Fibroblast of lung (primary cell): ENCODE measurements around the gene CEP164. TPM values are rescaled to one million over a fixed set of nuclear protein-coding genes. Genes with fewer than 3 reads are reported as not detected.

Experiments
- DNase-seq, 2 donors: peaks; one replicate each; pipeline versions ENCODE4 v3.0.0 to v3.0.0-alpha.2; 2010; ENCODE audit warnings: low read depth in 2 of 2
- H2AFZ ChIP-seq: 2 replicates; pipeline ENCODE4 v1.5.1; 2012; ENCODE audit warnings: low read length, control low read depth, inconsistent platforms
- H3K27ac ChIP-seq: 2 replicates; pipeline ENCODE4 v1.5.1; 2011; ENCODE audit warnings: low read length, control low read depth; ENCODE audit not compliant: insufficient read depth
- H3K27me3 ChIP-seq: 2 replicates; pipeline ENCODE4 v1.5.1; 2011; ENCODE audit warnings: mild to moderate bottlenecking, low read length; ENCODE audit not compliant: control insufficient read depth, insufficient read depth
- H3K36me3 ChIP-seq: 2 replicates; pipeline ENCODE4 v1.5.1; 2011; ENCODE audit warnings: low read length; ENCODE audit not compliant: control insufficient read depth, insufficient read depth
- H3K4me1 ChIP-seq: 2 replicates; pipeline ENCODE4 v1.5.1; 2011; ENCODE audit warnings: low read length; ENCODE audit not compliant: control insufficient read depth, insufficient read depth; ENCODE audit errors: extremely low read depth
- H3K4me2 ChIP-seq: 2 replicates; pipeline ENCODE4 v1.5.1; 2011; ENCODE audit warnings: low read length, control low read depth; ENCODE audit not compliant: insufficient read depth; ENCODE audit errors: extremely low read depth
- H3K4me3 ChIP-seq, 4 experiments: fragments of 200-600 bp in 1 of 4; sonication (generic) in 1 of 4; replicated peaks in 1 of 4; 2 replicates each; pipeline ENCODE4 v1.5.1; 2011 to 2016; ENCODE audit warnings: low read length in 4 of 4, low read depth in 3 of 4, mild to moderate bottlenecking in 3 of 4, control low read depth in 2 of 4, inconsistent platforms in 1 of 4, mixed read lengths in 1 of 4; ENCODE audit not compliant: insufficient read depth in 1 of 4; ENCODE audit errors: control extremely low read depth in 1 of 4
- H3K79me2 ChIP-seq: 2 replicates; pipeline ENCODE4 v1.5.1; 2012; ENCODE audit warnings: mild to moderate bottlenecking, low read length, inconsistent platforms; ENCODE audit not compliant: control insufficient read depth, insufficient read depth
- H3K9ac ChIP-seq: 2 replicates; pipeline ENCODE4 v1.5.1; 2011; ENCODE audit warnings: mild to moderate bottlenecking, low read length, control low read depth; ENCODE audit not compliant: insufficient read depth
- H3K9me3 ChIP-seq: 2 replicates; pipeline ENCODE4 v1.5.1; 2012; ENCODE audit warnings: low read depth, low read length; ENCODE audit not compliant: control insufficient read depth, insufficient read depth
- H4K20me1 ChIP-seq: 2 replicates; pipeline ENCODE4 v1.5.1; 2011; ENCODE audit warnings: low read length; ENCODE audit not compliant: control insufficient read depth, insufficient read depth; ENCODE audit errors: extremely low read depth
- CTCF ChIP-seq, 2 donors: IDR thresholded peaks in 1 of 2; conservative IDR thresholded peaks in 1 of 2; 1 replicate in 1 of 2; 2 replicates in 1 of 2; pipeline ENCODE4 v1.5.1; 2011 to 2012; ENCODE audit warnings: low read length in 2 of 2, control low read depth in 1 of 2, inconsistent platforms in 1 of 2, low read depth in 1 of 2, mild to moderate bottlenecking in 1 of 2
- EZH2 ChIP-seq: IDR thresholded peaks from 2 replicates; pipeline ENCODE4 v1.5.1; 2012; ENCODE audit warnings: low read length, control low read depth, mild to moderate bottlenecking; ENCODE audit errors: missing control alignments
- polyA plus RNA-seq, 2 donors: library from polyadenylated mRNA; depleted of rRNA in 1 of 2; stranded (reverse) in 1 of 2; unstranded in 1 of 2; fragments of >200 nt; gene quantifications; 2 replicates each; pipeline ENCODE4 v1.2.1, GENCODE V29; 2011 to 2012; ENCODE audit warnings: missing spikeins in 1 of 2
- total RNA-seq: library from RNA; depleted of rRNA; stranded (reverse); fragments of >200 nt; gene quantifications from 2 replicates; pipeline ENCODE4 v1.2.1, GENCODE V29; 2014

Gene CEP164
- total and polyA plus RNA-seq, 2 donors (not counting 1 experiment from before 2014, with no cell fraction given): 16.1 to 33.5 TPM

- H3K79me2 ChIP-seq: no peaks in the 10 kb centered on the region
- H3K36me3 ChIP-seq: peaks cover 14% of the 10 kb centered on the region
- no peak overlapping the region for H3K27ac ChIP-seq
- no peaks in the 10 kb centered on the region for H3K4me1 ChIP-seq
- no peak overlapping the region for H3K4me3 ChIP-seq
- H2AFZ ChIP-seq: no peak overlapping the region
- no peak overlapping the region for H3K4me2 ChIP-seq
- H4K20me1 ChIP-seq: no peaks in the 10 kb centered on the region
- H3K9me3 ChIP-seq: no peaks in the 10 kb centered on the region
- no peaks in the 10 kb centered on the region for H3K27me3 ChIP-seq
- no peak overlapping the region for H3K9ac ChIP-seq
- DNase-seq: no peak
- TF ChIP-seq CTCF (conservative IDR thresholded peaks at IDR 0.05 in 1 of 2, IDR thresholded peaks at IDR 0.05 in 1 of 2; ENCODE audit: low read depth in 1 of 2, low read length in 2 of 2) (no peak), EZH2 (no peak)
Measured at GRCh38 chr11:117380676-117381075, 53.0 kb downstream of the CEP164 start.

- no peak overlapping the region for H2AFZ ChIP-seq
- H3K27me3 ChIP-seq: no peaks in the 10 kb centered on the region
- H3K4me1 ChIP-seq: no peaks in the 10 kb centered on the region
- peaks cover 14% of the 10 kb centered on the region for H3K36me3 ChIP-seq
- H3K4me3 ChIP-seq: no peak overlapping the region
- H3K4me2 ChIP-seq: no peak overlapping the region
- TF ChIP-seq CTCF (conservative IDR thresholded peaks at IDR 0.05 in 1 of 2, IDR thresholded peaks at IDR 0.05 in 1 of 2; ENCODE audit: low read depth in 1 of 2, low read length in 2 of 2) (no peak), EZH2 (no peak)
- DNase-seq: no peak
- no peaks in the 10 kb centered on the region for H3K9me3 ChIP-seq
- H4K20me1 ChIP-seq: no peaks in the 10 kb centered on the region
- no peaks in the 10 kb centered on the region for H3K79me2 ChIP-seq
- no peak overlapping the region for H3K9ac ChIP-seq
- H3K27ac ChIP-seq: no peak overlapping the region
Measured at GRCh38 chr11:117381481-117382387, 54.1 kb downstream of the CEP164 start.

GRCh38 chr11:117382746-117383145 lies 55.1 kb downstream of the CEP164 start:
- DNase-seq: no peak
- no peaks in the 10 kb centered on the region for H3K4me1 ChIP-seq
- H3K36me3 ChIP-seq: peaks cover 14% of the 10 kb centered on the region
- H4K20me1 ChIP-seq: no peaks in the 10 kb centered on the region
- no peak overlapping the region for H2AFZ ChIP-seq
- no peaks in the 10 kb centered on the region for H3K9me3 ChIP-seq
- no peak overlapping the region for H3K9ac ChIP-seq
- no peak overlapping the region for H3K27ac ChIP-seq
- H3K27me3 ChIP-seq: no peaks in the 10 kb centered on the region
- TF ChIP-seq CTCF (conservative IDR thresholded peaks at IDR 0.05 in 1 of 2, IDR thresholded peaks at IDR 0.05 in 1 of 2; ENCODE audit: low read depth in 1 of 2, low read length in 2 of 2) (no peak), EZH2 (no peak)
- H3K4me2 ChIP-seq: no peak overlapping the region
- H3K79me2 ChIP-seq: no peaks in the 10 kb centered on the region
- H3K4me3 ChIP-seq: no peak overlapping the region
